Vagina (tissue), 2 donors: ENCODE results near the gene TRPM5. TPM values are rescaled to one million over a fixed set of nuclear protein-coding genes. Genes with fewer than 3 reads are reported as not detected.

Experiments used
- DNase-seq, 2 donors: peaks; one replicate each; pipeline ENCODE4 v3.0.0-alpha.2; 2017; ENCODE audit errors: extremely low spot score in 2 of 2
- H3K27ac ChIP-seq: fragments of 200-600 bp; sonication (generic); one replicate; pipeline ENCODE4 v1.5.1; 2019
- H3K27me3 ChIP-seq: fragments of 200-600 bp; sonication (generic); one replicate; pipeline ENCODE4 v1.5.1; 2019
- H3K36me3 ChIP-seq, 2 donors: fragments of 200-600 bp; sonication (generic); one replicate each; pipeline ENCODE4 v1.5.1; 2017 to 2019
- H3K4me1 ChIP-seq: fragments of 200-600 bp; sonication (generic); one replicate; pipeline ENCODE4 v1.5.1; 2019
- H3K4me3 ChIP-seq, 2 donors: fragments of 200-600 bp; sonication (generic); 1 replicate in 1 of 2; 2 replicates in 1 of 2; pipeline ENCODE4 v1.5.1; 2016 to 2019
- H3K9me3 ChIP-seq: fragments of 200-600 bp; sonication (generic); one replicate; pipeline ENCODE4 v1.5.1; 2019
- CTCF ChIP-seq, 3 experiments: fragments of 450-650 bp in 2 of 3; fragments of 200-600 bp in 1 of 3; sonication (generic) in 1 of 3; IDR thresholded peaks; one replicate each; pipeline ENCODE4 v1.5.1; 2017 to 2019; ENCODE audit warnings: antibody characterized with exemption in 3 of 3, mild to moderate bottlenecking in 2 of 3, moderate library complexity in 2 of 3
- POLR2A ChIP-seq, 2 donors: fragments of 450-650 bp; IDR thresholded peaks; one replicate each; pipeline ENCODE4 v1.6.1; 2017; ENCODE audit warnings: antibody characterized with exemption in 2 of 2, mild to moderate bottlenecking in 2 of 2, moderate library complexity in 2 of 2
- POLR2AphosphoS5 ChIP-seq, 2 donors: sonication (generic); formaldehyde crosslinking; IDR thresholded peaks; one replicate each; pipeline ENCODE4 v1.9.0; 2017; ENCODE audit warnings: antibody characterized with exemption in 2 of 2, mild to moderate bottlenecking in 2 of 2, low read depth in 1 of 2; ENCODE audit not compliant: insufficient read depth in 1 of 2
- intact Hi-C: fragments of 100-400 bp; cut with DNase I; formaldehyde crosslinking; loops from one replicate; pipeline ENCODE4 v1.15.1; 2023
- total RNA-seq: library from RNA; depleted of rRNA; stranded (reverse); fragments of >200 nt; gene quantifications from one replicate; pipeline ENCODE4 v1.2.3, GENCODE V29; 2016

TRPM5 gene
- total RNA-seq, 1 donor from 2014 or later, result not detected

DNA sequence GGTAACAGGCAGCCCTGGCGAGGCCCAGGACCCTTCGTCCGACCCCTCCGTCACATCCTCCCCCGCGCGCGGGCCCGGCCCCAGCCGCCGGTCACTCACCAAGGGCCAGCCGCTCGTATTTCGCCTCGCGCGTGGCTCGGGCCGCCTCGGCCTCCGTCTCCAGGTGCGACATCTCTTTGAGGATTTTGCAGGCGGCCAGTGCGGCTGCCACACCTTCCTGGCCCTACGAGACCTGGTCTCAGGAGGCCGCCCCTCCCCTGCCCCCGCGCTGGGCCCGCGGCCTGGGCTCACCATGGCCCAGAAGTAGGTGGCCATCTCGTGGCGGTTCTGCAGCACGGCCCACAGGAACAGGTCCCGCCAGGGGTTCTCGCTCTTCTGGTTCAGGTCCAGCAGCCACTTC lies 29.7 kb downstream of the TRPM5 start:
- no peak for DNase-seq
- no peak overlapping the region for H3K27ac ChIP-seq
- no peaks in the 10 kb centered on the region for H3K9me3 ChIP-seq
- intact Hi-C loops, result no loop called here
- no peaks in the 10 kb centered on the region for H3K27me3 ChIP-seq
- H3K4me1 ChIP-seq, result peaks cover under 1% of the 10 kb centered on the region
- no peak overlapping the region for H3K4me3 ChIP-seq
- TF ChIP-seq POLR2A (IDR thresholded peaks at IDR 0.05), result no peak
- TF ChIP-seq POLR2AphosphoS5 (IDR thresholded peaks at IDR 0.05; ENCODE audit: insufficient read depth in 1 of 2, low read depth in 1 of 2), result no peak
- TF ChIP-seq CTCF (IDR thresholded peaks at IDR 0.05), result no peak
- no peaks in the 10 kb centered on the region for H3K36me3 ChIP-seq

DNA sequence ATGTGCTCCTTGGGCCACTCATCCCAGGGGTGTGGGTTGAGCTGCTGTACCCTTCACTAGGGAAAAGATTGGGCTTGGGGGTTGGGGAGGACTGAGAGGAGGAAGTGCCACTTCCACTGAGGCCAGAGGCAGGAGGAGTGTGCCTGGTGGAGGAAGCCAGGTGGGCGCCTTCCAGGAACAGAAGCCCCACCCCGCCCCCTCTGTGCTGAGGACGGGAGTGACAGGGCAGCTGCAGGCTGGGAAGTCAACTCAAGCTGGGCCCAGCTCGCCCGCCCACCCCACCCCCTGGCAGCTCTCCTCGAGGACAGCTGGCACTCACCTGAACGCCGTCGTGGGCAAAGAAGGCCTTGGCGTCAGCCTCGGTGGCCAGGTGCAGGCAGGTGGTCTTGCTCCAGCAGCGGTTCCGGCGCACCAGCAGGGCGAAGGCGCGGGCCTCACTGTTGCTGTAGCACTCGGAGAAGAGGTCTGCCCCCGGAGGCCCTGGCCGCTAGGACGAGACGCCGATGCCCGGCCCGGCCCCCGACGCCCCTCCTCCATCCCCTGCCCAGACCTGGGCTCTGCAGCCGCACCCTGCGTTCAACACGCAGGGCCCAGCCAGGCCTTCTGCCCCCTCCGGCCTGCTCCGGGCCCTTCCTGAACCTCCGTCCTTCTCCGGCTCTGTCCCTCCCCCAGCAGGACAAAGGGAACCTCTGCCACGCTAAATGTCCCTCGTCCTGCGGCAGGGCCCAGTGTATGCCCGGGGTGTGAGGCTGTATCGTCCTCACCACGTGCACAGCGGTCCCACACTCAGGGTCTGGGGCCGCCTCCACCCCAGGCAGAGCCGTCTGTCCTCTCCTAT lies 30.4 kb downstream of the TRPM5 start:
- no peak overlapping the region for H3K4me3 ChIP-seq
- no peaks in the 10 kb centered on the region for H3K9me3 ChIP-seq
- no peaks in the 10 kb centered on the region for H3K4me1 ChIP-seq
- no peak overlapping the region for H3K27ac ChIP-seq
- intact Hi-C loops, result no loop called here
- H3K27me3 ChIP-seq, result no peaks in the 10 kb centered on the region
- no peaks in the 10 kb centered on the region for H3K36me3 ChIP-seq
- no peak for DNase-seq
- TF ChIP-seq POLR2AphosphoS5 (IDR thresholded peaks at IDR 0.05; ENCODE audit: insufficient read depth in 1 of 2, low read depth in 1 of 2) (no peak), POLR2A (IDR thresholded peaks at IDR 0.05) (no peak), CTCF (IDR thresholded peaks at IDR 0.05) (no peak)

GRCh38 chr11:2412323-2412722 lies 32.0 kb downstream of the TRPM5 start:
- intact Hi-C loops, result no loop called here
- H3K9me3 ChIP-seq, result no peaks in the 10 kb centered on the region
- H3K27me3 ChIP-seq, result no peaks in the 10 kb centered on the region
- H3K27ac ChIP-seq, result no peak overlapping the region
- no peak for DNase-seq
- TF ChIP-seq CTCF (IDR thresholded peaks at IDR 0.05) (no peak), POLR2A (IDR thresholded peaks at IDR 0.05) (no peak), POLR2AphosphoS5 (IDR thresholded peaks at IDR 0.05; ENCODE audit: insufficient read depth in 1 of 2, low read depth in 1 of 2) (no peak)
- no peaks in the 10 kb centered on the region for H3K36me3 ChIP-seq
- no peak overlapping the region for H3K4me3 ChIP-seq
- no peaks in the 10 kb centered on the region for H3K4me1 ChIP-seq

DNA sequence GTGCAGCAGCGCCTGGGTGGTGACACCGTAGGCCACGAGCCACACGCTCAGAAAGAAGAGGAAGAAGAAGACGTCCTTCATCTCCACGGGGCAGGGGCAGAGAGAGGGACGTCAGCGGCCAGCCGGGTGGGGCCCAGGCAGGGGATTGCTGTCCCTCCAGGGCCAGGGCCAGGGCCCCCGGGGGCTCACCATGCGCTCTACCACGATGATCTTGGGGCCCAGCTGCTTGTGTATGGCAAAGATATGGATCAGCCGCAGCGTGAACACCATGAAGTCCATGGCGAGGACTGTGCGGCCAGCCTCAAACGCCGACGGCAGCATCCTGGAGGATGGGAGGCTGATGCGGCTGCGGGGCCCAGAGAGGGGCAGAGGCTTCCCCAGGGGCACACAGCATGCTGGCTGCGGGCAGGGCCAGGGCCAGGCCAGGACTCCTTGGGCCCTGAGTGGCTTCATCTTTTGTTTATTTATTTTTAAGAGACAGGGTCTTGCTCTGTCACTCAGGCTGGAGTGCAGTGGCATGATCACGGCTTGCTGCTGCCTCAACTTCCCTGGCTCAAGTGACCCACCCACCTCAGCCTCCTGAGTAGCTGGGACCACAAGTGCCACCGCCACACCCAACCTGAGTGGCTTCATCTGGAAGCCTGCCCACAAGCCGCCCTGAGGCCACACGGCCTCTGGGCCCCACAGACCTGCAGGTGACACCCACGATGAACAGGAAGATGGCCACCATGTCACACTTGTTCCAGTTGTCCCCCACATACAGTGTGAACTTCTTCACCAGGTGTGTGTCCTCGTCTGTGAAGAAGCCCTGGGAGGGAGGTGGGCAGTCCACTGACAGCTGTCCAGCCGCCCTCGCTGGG lies 32.6 kb downstream of the TRPM5 start:
- TF ChIP-seq POLR2AphosphoS5 (IDR thresholded peaks at IDR 0.05; ENCODE audit: insufficient read depth in 1 of 2, low read depth in 1 of 2) (no peak), POLR2A (IDR thresholded peaks at IDR 0.05) (no peak), CTCF (IDR thresholded peaks at IDR 0.05) (no peak)
- Histone ChIP-seq H3K27ac (no peak overlapping the region), H3K4me3 (no peak overlapping the region), H3K36me3 (no peaks in the 10 kb centered on the region), H3K4me1 (no peaks in the 10 kb centered on the region), H3K9me3 (no peaks in the 10 kb centered on the region), H3K27me3 (no peaks in the 10 kb centered on the region)
- intact Hi-C loops, result no loop called here
- no peak for DNase-seq
